B cell (primary cell): Measurements from ENCODE around the gene DGKZ. TPM values are rescaled to one million over a fixed set of nuclear protein-coding genes. Genes with fewer than 3 reads are reported as not detected.

ENCODE experiments used
- ATAC-seq: fragments of 200-7000 bp; cut with Tn5 transposase; one replicate; pipeline ENCODE4 v1.10.0; 2021; ENCODE audit warnings: low read depth, mild to moderate bottlenecking, moderate number of reproducible peaks, moderate library complexity
- CTCF ChIA-PET: fragments of 350-600 bp; sonication (Branson Sonifier 250); formaldehyde crosslinking; loops from one replicate; lab custom pipeline; 2021; ENCODE audit warnings: antibody characterized with exemption, inconsistent platforms; lab: Charles Lee
- POLR2A ChIA-PET: fragments of 350-600 bp; sonication (Branson Sonifier 250); formaldehyde crosslinking; loops from one replicate; lab custom pipeline; 2021; ENCODE audit warnings: antibody characterized with exemption; lab: Charles Lee
- DNase-seq: peaks from one replicate; pipeline ENCODE4 v3.0.0; 2013
- H2AFZ ChIP-seq: 2 replicates; pipeline ENCODE4 v1.6.1; 2012; ENCODE audit warnings: mild to moderate bottlenecking, low read depth, low read length; ENCODE audit not compliant: insufficient read depth, poor library complexity, severe bottlenecking
- H3K27ac ChIP-seq, 2 donors: 1 replicate in 1 of 2; 2 replicates in 1 of 2; pipeline ENCODE4 v1.5.1; 2012 to 2013; ENCODE audit warnings: low read length in 2 of 2, mild to moderate bottlenecking in 2 of 2, moderate library complexity in 1 of 2
- H3K27me3 ChIP-seq, 4 experiments: fragments of 200-600 bp in 1 of 4; sonication (generic) in 1 of 4; replicated peaks in 1 of 4; 1 replicate in 2 of 4; 2 replicates in 2 of 4; pipeline versions ENCODE4 v1.6.1 to v1.7.0; 2013 to 2016; ENCODE audit warnings: low read length in 3 of 4, mild to moderate bottlenecking in 2 of 4, mixed read lengths in 1 of 4, moderate library complexity in 1 of 4; ENCODE audit not compliant: insufficient read depth in 4 of 4, control insufficient read depth in 3 of 4; ENCODE audit errors: control extremely low read depth in 1 of 4
- H3K36me3 ChIP-seq, 2 experiments: replicated peaks in 1 of 2; 1 replicate in 1 of 2; 2 replicates in 1 of 2; pipeline versions ENCODE4 v1.6.1 to v1.7.1; 2013; ENCODE audit warnings: low read length in 1 of 2; ENCODE audit not compliant: insufficient read depth in 2 of 2, control insufficient read depth in 1 of 2; ENCODE audit errors: control extremely low read depth in 1 of 2, extremely low read depth in 1 of 2
- H3K4me1 ChIP-seq, 2 donors: fragments of 200-600 bp in 1 of 2; sonication (generic) in 1 of 2; 1 replicate in 1 of 2; 2 replicates in 1 of 2; pipeline versions ENCODE4 v1.5.1 to v1.6.1; 2013 to 2017; ENCODE audit warnings: low read length in 2 of 2; ENCODE audit not compliant: control insufficient read depth in 2 of 2, insufficient read depth in 2 of 2
- H3K4me2 ChIP-seq: replicated peaks from 2 replicates; pipeline ENCODE3; 2012; ENCODE audit warnings: mild to moderate bottlenecking, low read depth, low read length; ENCODE audit not compliant: poor library complexity, severe bottlenecking
- H3K4me3 ChIP-seq, 5 experiments: fragments of 200-600 bp in 1 of 5; sonication (generic) in 1 of 5; 1 replicate in 3 of 5; 2 replicates in 2 of 5; pipeline versions ENCODE4 v1.5.1 to v1.7.0; 2011 to 2016; ENCODE audit warnings: low read length in 4 of 5, mild to moderate bottlenecking in 4 of 5, low read depth in 2 of 5, control low read depth in 1 of 5, moderate library complexity in 1 of 5; ENCODE audit not compliant: insufficient read depth in 1 of 5; ENCODE audit errors: control extremely low read depth in 1 of 5, extremely low read depth in 1 of 5
- H3K79me2 ChIP-seq: fragments of 200-600 bp; sonication (generic); one replicate; pipeline ENCODE4 v1.6.0; 2016; ENCODE audit warnings: low read length; ENCODE audit not compliant: control insufficient read depth, insufficient read depth
- H3K9ac ChIP-seq: fragments of 200-600 bp; sonication (generic); 2 replicates; pipeline ENCODE4 v1.6.1; 2017; ENCODE audit warnings: mild to moderate bottlenecking, low read length, moderate library complexity
- H3K9me3 ChIP-seq, 3 donors: one replicate each; pipeline versions ENCODE4 v1.6.1 to v1.7.1; 2013; ENCODE audit warnings: low read length in 2 of 3; ENCODE audit not compliant: control insufficient read depth in 2 of 3, insufficient read depth in 1 of 3; ENCODE audit errors: control extremely low read depth in 1 of 3
- H4K20me1 ChIP-seq: 2 replicates; pipeline ENCODE4 v1.6.0; 2012; ENCODE audit warnings: mild to moderate bottlenecking, low read length; ENCODE audit not compliant: insufficient read depth, control insufficient read depth, poor library complexity, severe bottlenecking
- H3K27ac Mint-ChIP-seq: one replicate; pipeline ENCODE4 v1.8.0; 2021; ENCODE audit warnings: mixed read lengths
- H3K27me3 Mint-ChIP-seq: one replicate; pipeline ENCODE4 v1.8.0; 2021; ENCODE audit warnings: mixed read lengths
- H3K4me1 Mint-ChIP-seq: one replicate; pipeline ENCODE4 v1.8.0; 2021; ENCODE audit warnings: mixed read lengths
- H3K4me3 Mint-ChIP-seq: one replicate; pipeline ENCODE4 v1.8.0; 2021; ENCODE audit warnings: mixed read lengths
- H3K9me3 Mint-ChIP-seq: one replicate; pipeline ENCODE4 v1.8.0; 2022; ENCODE audit warnings: mixed read lengths; ENCODE audit not compliant: insufficient read depth
- EZH2 ChIP-seq: IDR thresholded peaks from 2 replicates; pipeline ENCODE4 v1.6.1; 2012; ENCODE audit warnings: borderline replicate concordance, low read depth, mild to moderate bottlenecking, moderate library complexity, low read length; ENCODE audit not compliant: insufficient read depth, poor library complexity, severe bottlenecking
- WGBS: methylation state at CpG from one replicate; pipeline ENCODE4 v1.1.5; 2013; ENCODE audit warnings: missing lambda C conversion rate; ENCODE audit not compliant: insufficient coverage; 5-methylcytosine and 5-hydroxymethylcytosine counted together
- intact Hi-C: fragments of 100-400 bp; cut with micrococcal nuclease; formaldehyde crosslinking; loops from one replicate; pipeline ENCODE4 v1.10.0; 2022
- polyA plus RNA-seq: library from polyadenylated mRNA; depleted of rRNA; stranded (reverse); fragments of >200 nt; gene quantifications from 2 replicates; pipeline ENCODE4 v1.2.3, GENCODE V29; 2012
- total RNA-seq, 2 donors: library from RNA; stranded (reverse); fragments of 120-200 nt in 1 of 2; gene quantifications; 1 replicate in 1 of 2; 2 replicates in 1 of 2; pipeline versions ENCODE4 v1.2.3 to v1.2.4, GENCODE V29; 2013 to 2022
- TF ChIP-seq, protein P1 (sequence below): fragments of 200-600 bp; IDR thresholded peaks from one replicate; pipeline ENCODE4 v1.8.0; 2022; ENCODE audit warnings: antibody characterized with exemption, mild to moderate bottlenecking

DGKZ gene
- total and polyA plus RNA-seq, 2 donors (not counting 1 experiment from before 2014, with no cell fraction given) = 56.6 to 79.5 TPM

DNA sequence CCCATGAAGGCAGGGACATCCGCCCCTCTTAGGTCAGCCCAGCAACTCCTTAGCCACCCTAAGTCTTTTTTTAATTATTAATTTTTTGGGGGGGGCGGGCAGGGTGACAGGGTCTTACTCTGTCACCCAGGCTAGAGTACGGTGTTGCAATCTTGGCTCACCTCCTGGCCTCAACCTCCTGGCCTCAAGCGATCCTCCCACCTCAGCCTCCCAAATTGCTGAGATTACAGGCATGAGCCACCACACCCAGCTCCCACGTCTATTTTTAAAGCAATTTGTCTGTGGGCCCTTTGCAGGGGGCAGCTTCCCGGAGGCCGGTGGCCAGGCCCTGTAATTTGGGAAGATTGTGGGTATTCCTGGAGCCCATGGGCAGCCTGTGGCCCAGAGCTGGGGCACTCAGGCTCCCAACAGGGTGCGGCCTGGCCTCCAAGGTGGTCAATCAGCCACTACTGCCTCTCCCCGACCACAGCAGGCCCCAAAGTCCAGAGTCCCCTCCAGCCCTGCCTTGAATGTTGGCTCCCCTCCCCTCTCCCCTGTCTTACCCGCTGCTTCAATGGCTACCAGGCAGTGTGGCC lies 42.6 kb upstream of the DGKZ start:
- WGBS = 95% methylated on average over 7 of the region's 10 CpGs
- H4K20me1 ChIP-seq = no peaks in the 10 kb centered on the region
- H2AFZ ChIP-seq = no peak overlapping the region
- H3K27me3 Mint-ChIP-seq = peaks cover 33% of the 10 kb centered on the region
- ChIA-PET POLR2A (no interaction called here), CTCF (no interaction called here)
- no peak overlapping the region for H3K27ac Mint-ChIP-seq
- intact Hi-C loops = no loop called here
- ATAC-seq (no peak), DNase-seq (no peak)
- H3K4me1 ChIP-seq = peaks cover 0 to 13% of the 10 kb centered on the region in 2 donors
- H3K9me3 ChIP-seq = peaks cover 0 to 2% (median 0%) of the 10 kb centered on the region in 3 donors
- H3K27me3 ChIP-seq = peaks cover 0 to 18% (median 1%) of the 10 kb centered on the region in 4 experiments
- H3K36me3 ChIP-seq = no peaks in the 10 kb centered on the region
- TF ChIP-seq EZH2 = no peak
- TF ChIP-seq, protein P1, sequence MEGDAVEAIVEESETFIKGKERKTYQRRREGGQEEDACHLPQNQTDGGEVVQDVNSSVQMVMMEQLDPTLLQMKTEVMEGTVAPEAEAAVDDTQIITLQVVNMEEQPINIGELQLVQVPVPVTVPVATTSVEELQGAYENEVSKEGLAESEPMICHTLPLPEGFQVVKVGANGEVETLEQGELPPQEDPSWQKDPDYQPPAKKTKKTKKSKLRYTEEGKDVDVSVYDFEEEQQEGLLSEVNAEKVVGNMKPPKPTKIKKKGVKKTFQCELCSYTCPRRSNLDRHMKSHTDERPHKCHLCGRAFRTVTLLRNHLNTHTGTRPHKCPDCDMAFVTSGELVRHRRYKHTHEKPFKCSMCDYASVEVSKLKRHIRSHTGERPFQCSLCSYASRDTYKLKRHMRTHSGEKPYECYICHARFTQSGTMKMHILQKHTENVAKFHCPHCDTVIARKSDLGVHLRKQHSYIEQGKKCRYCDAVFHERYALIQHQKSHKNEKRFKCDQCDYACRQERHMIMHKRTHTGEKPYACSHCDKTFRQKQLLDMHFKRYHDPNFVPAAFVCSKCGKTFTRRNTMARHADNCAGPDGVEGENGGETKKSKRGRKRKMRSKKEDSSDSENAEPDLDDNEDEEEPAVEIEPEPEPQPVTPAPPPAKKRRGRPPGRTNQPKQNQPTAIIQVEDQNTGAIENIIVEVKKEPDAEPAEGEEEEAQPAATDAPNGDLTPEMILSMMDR = no peak
- no peak overlapping the region for H3K9ac ChIP-seq
- no peaks in the 10 kb centered on the region for H3K9me3 Mint-ChIP-seq
- no peak overlapping the region for H3K4me2 ChIP-seq
- H3K4me3 ChIP-seq = no peak overlapping the region
- no peaks in the 10 kb centered on the region for H3K79me2 ChIP-seq
- H3K27ac ChIP-seq = no peak overlapping the region
- no peak overlapping the region for H3K4me3 Mint-ChIP-seq
- peaks cover 10% of the 10 kb centered on the region for H3K4me1 Mint-ChIP-seq

DNA sequence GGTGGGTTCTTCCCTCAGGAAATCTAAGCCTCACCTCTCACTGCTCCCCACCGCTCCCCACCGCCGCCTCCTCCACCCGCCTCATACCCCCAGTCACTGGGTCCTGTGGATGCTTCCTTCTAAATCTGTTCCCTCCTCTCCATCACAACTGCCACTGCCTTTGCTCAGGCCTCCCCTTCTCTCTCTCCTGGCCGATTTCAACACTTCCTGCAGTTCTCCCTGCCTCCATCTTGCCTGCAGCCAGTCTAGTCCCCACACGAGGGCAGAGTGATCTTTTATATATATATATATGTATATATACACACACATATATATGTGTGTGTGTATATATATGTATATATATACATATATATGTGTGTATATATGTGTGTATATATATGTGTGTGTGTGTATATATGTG lies 42.0 kb upstream of the DGKZ start:
- 98% methylated on average over 4 of the region's 6 CpGs for WGBS
- DNase-seq (no peak), ATAC-seq (no peak)
- Histone ChIP-seq H3K9ac (no peak overlapping the region), H3K4me1 (peaks cover 0 to 16% of the 10 kb centered on the region in 2 donors), H3K27ac (no peak overlapping the region), H4K20me1 (no peaks in the 10 kb centered on the region), H3K27me3 (peaks cover 0 to 15% (median 1%) of the 10 kb centered on the region in 4 experiments), H2AFZ (no peak overlapping the region), H3K36me3 (no peaks in the 10 kb centered on the region), H3K4me2 (no peak overlapping the region), H3K9me3 (no peaks in the 10 kb centered on the region), H3K79me2 (no peaks in the 10 kb centered on the region), H3K4me3 (no peak overlapping the region)
- Mint-ChIP-seq H3K9me3 (no peaks in the 10 kb centered on the region), H3K27me3 (peaks cover 35% of the 10 kb centered on the region), H3K4me3 (no peak overlapping the region), H3K4me1 (peaks cover 13% of the 10 kb centered on the region), H3K27ac (no peak overlapping the region)
- ChIA-PET CTCF (interaction anchor here (1.2 to 3.4 kb wide), 2 partner anchors 11 to 66 kb away, joined by 3 to 29 read pairs; no protein-coding TSS in a partner anchor), POLR2A (no interaction called here)
- intact Hi-C loops = no loop called here
- TF ChIP-seq, protein P1 = no peak
- no peak for TF ChIP-seq EZH2
